Activated CD4-positive, alpha-beta memory T cell treated with anti-CD3 and anti-CD28 coated beads, Interleukin-2, amount 10 ng/mL, durations not matched to agents 7 days and 5 days (primary cell): ENCODE measurements around the gene MAP1S. TPM values are rescaled to one million over a fixed set of nuclear protein-coding genes. Genes with fewer than 3 reads are reported as not detected.

Source experiments
- CTCF ChIA-PET: fragments of 350-600 bp; sonication (Branson Sonifier 250); formaldehyde crosslinking; loops from one replicate; lab custom pipeline; 2021; ENCODE audit warnings: antibody characterized with exemption, inconsistent platforms; lab: Charles Lee
- POLR2A ChIA-PET: fragments of 350-600 bp; sonication (Branson Sonifier 250); formaldehyde crosslinking; loops from one replicate; lab custom pipeline; 2021; ENCODE audit warnings: antibody characterized with exemption; lab: Charles Lee
- DNase-seq: peaks from one replicate; pipeline ENCODE4 v3.0.0-alpha.2; 2020
- H3K27ac Mint-ChIP-seq: one replicate; pipeline ENCODE4 v1.8.0; 2021; ENCODE audit warnings: mild to moderate bottlenecking, mixed read lengths
- H3K27me3 Mint-ChIP-seq: one replicate; pipeline ENCODE4 v1.8.0; 2021; ENCODE audit warnings: mixed read lengths
- H3K36me3 Mint-ChIP-seq: one replicate; pipeline ENCODE4 v1.8.0; 2021; ENCODE audit warnings: low read depth, mixed read lengths
- H3K4me1 Mint-ChIP-seq: one replicate; pipeline ENCODE4 v1.8.0; 2021; ENCODE audit warnings: mixed read lengths
- H3K4me3 Mint-ChIP-seq: one replicate; pipeline ENCODE4 v1.8.0; 2021; ENCODE audit warnings: mild to moderate bottlenecking, mixed read lengths
- H3K9me3 Mint-ChIP-seq: one replicate; pipeline ENCODE4 v1.8.0; 2021; ENCODE audit warnings: mixed read lengths
- total RNA-seq, 2 experiments: library from RNA; stranded (reverse); gene quantifications; one replicate each; pipeline ENCODE4 v1.2.3, GENCODE V29; 2021

Gene MAP1S
- total RNA-seq, 2 experiments from 2014 or later, result 66.2 to 76.2 TPM

- H3K36me3 Mint-ChIP-seq, result peaks cover 77% of the 10 kb centered on the region
- no peaks in the 10 kb centered on the region for H3K9me3 Mint-ChIP-seq
- no peaks in the 10 kb centered on the region for H3K27me3 Mint-ChIP-seq
- ChIA-PET CTCF (interaction anchor here (1.9 kb wide), 1 partner anchor 101 kb away, joined by 4 read pairs; no protein-coding TSS in a partner anchor), POLR2A (no interaction called here)
- H3K27ac Mint-ChIP-seq, result no peak overlapping the region
- DNase-seq, result no peak
- H3K4me3 Mint-ChIP-seq, result no peak overlapping the region
- peaks cover 32% of the 10 kb centered on the region for H3K4me1 Mint-ChIP-seq
Observed at GRCh38 chr19:17758515-17758914, 39.2 kb downstream of the MAP1S start.

- Mint-ChIP-seq H3K9me3 (no peaks in the 10 kb centered on the region), H3K36me3 (peaks cover 75% of the 10 kb centered on the region), H3K4me1 (peaks cover 18% of the 10 kb centered on the region), H3K27ac (no peak overlapping the region), H3K27me3 (no peaks in the 10 kb centered on the region), H3K4me3 (no peak overlapping the region)
- CTCF ChIA-PET, result interaction anchor here (0.6 to 1.9 kb wide), 3 partner anchors 14 to 98 kb away, joined by 3 to 4 read pairs (median 3); no protein-coding TSS in a partner anchor
- no peak for DNase-seq
- POLR2A ChIA-PET, result interaction anchor here (1.9 kb wide), 1 partner anchor 10 kb away, joined by 6 read pairs; the partner anchor contains the start of gene FCHO1
Observed at GRCh38 chr19:17761148-17761547, 41.9 kb downstream of the MAP1S start.

GRCh38 chr19:17762505-17763229, 43.4 kb downstream of the MAP1S start:
- no peaks in the 10 kb centered on the region for H3K9me3 Mint-ChIP-seq
- H3K27ac Mint-ChIP-seq, result no peak overlapping the region
- no peak for DNase-seq
- CTCF ChIA-PET, result interaction anchor here (0.7 to 1.5 kb wide), 3 partner anchors 8 to 12 kb away, joined by 3 to 8 read pairs (median 3); no protein-coding TSS in a partner anchor
- H3K36me3 Mint-ChIP-seq, result peaks cover 69% of the 10 kb centered on the region
- no peaks in the 10 kb centered on the region for H3K27me3 Mint-ChIP-seq
- H3K4me1 Mint-ChIP-seq, result peaks cover 14% of the 10 kb centered on the region
- no peak overlapping the region for H3K4me3 Mint-ChIP-seq
- POLR2A ChIA-PET, result interaction anchor here (0.6 to 1.2 kb wide), 3 partner anchors 12 to 157 kb away, joined by 3 to 4 read pairs (median 3); partner anchors contain the start of gene FCHO1

GRCh38 chr19:17764348-17764747, 45.1 kb downstream of the MAP1S start:
- H3K36me3 Mint-ChIP-seq, result peaks cover 63% of the 10 kb centered on the region
- peaks cover 9% of the 10 kb centered on the region for H3K4me1 Mint-ChIP-seq
- ChIA-PET CTCF (interaction anchor here (0.8 kb wide), 1 partner anchor 86 kb away, joined by 3 read pairs; no protein-coding TSS in a partner anchor), POLR2A (no interaction called here)
- DNase-seq, result no peak
- no peaks in the 10 kb centered on the region for H3K9me3 Mint-ChIP-seq
- H3K27ac Mint-ChIP-seq, result no peak overlapping the region
- H3K4me3 Mint-ChIP-seq, result no peak overlapping the region
- no peaks in the 10 kb centered on the region for H3K27me3 Mint-ChIP-seq

- Mint-ChIP-seq H3K27ac (peak overlapping the region; percentile 35), H3K4me3 (no peak overlapping the region), H3K4me1 (peaks cover 8% of the 10 kb centered on the region), H3K36me3 (peaks cover 60% of the 10 kb centered on the region), H3K27me3 (no peaks in the 10 kb centered on the region), H3K9me3 (no peaks in the 10 kb centered on the region)
- no peak for DNase-seq
- CTCF ChIA-PET, result interaction anchor here (2.2 kb wide), 1 partner anchor 12 kb away, joined by 8 read pairs; no protein-coding TSS in a partner anchor
- POLR2A ChIA-PET, result no interaction called here
Observed at GRCh38 chr19:17765069-17765618, 45.9 kb downstream of the MAP1S start.

GRCh38 chr19:17766543-17767131, 47.4 kb downstream of the MAP1S start:
- Mint-ChIP-seq H3K9me3 (no peaks in the 10 kb centered on the region), H3K4me1 (peaks cover 8% of the 10 kb centered on the region), H3K4me3 (no peak overlapping the region), H3K36me3 (peaks cover 54% of the 10 kb centered on the region), H3K27ac (no peak overlapping the region), H3K27me3 (no peaks in the 10 kb centered on the region)
- POLR2A ChIA-PET, result interaction anchor here (1.0 to 1.3 kb wide), 2 partner anchors 12 to 19 kb away, joined by 3 to 4 read pairs; no protein-coding TSS in a partner anchor
- DNase-seq, result no peak
- CTCF ChIA-PET, result interaction anchor here (0.8 to 2.2 kb wide), 13 partner anchors 8 to 340 kb away, joined by 3 to 11 read pairs (median 3); partner anchors contain the start of genes CCDC124, FCHO1, MAP1S and RPL18A

GRCh38 chr19:17767559-17767958, 48.3 kb downstream of the MAP1S start:
- Mint-ChIP-seq H3K9me3 (no peaks in the 10 kb centered on the region), H3K27me3 (no peaks in the 10 kb centered on the region), H3K36me3 (peaks cover 56% of the 10 kb centered on the region), H3K4me3 (no peak overlapping the region), H3K27ac (no peak overlapping the region), H3K4me1 (peaks cover 8% of the 10 kb centered on the region)
- ChIA-PET POLR2A (interaction anchor here (0.7 to 1.2 kb wide), 2 partner anchors 9 to 12 kb away, joined by 3 read pairs; no protein-coding TSS in a partner anchor), CTCF (interaction anchor here (0.6 to 2.2 kb wide), 6 partner anchors 15 to 154 kb away, joined by 3 to 11 read pairs (median 4); no protein-coding TSS in a partner anchor)
- DNase-seq, result no peak

GRCh38 chr19:17770613-17771012, 51.3 kb downstream of the MAP1S start:
- CTCF ChIA-PET, result interaction anchor here (1.1 kb wide), 1 partner anchor 89 kb away, joined by 3 read pairs; the partner anchor contains the start of gene RPL18A
- H3K27ac Mint-ChIP-seq, result no peak overlapping the region

GRCh38 chr19:17772172-17772571, 52.9 kb downstream of the MAP1S start:
- H3K27me3 Mint-ChIP-seq, result no peaks in the 10 kb centered on the region
- no peaks in the 10 kb centered on the region for H3K9me3 Mint-ChIP-seq
- peak overlapping the region; percentile 55 for H3K27ac Mint-ChIP-seq
- peaks cover 55% of the 10 kb centered on the region for H3K36me3 Mint-ChIP-seq
- no peak for DNase-seq
- no peak overlapping the region for H3K4me3 Mint-ChIP-seq
- ChIA-PET POLR2A (no interaction called here), CTCF (interaction anchor here (1.0 kb wide), 1 partner anchor 9 kb away, joined by 8 read pairs; no protein-coding TSS in a partner anchor)
- H3K4me1 Mint-ChIP-seq, result peaks cover 9% of the 10 kb centered on the region

More at GRCh38 chr19:17770613-17771012, 51.3 kb downstream of the MAP1S start:
- Mint-ChIP-seq H3K36me3 (peaks cover 51% of the 10 kb centered on the region), H3K4me1 (peaks cover 3% of the 10 kb centered on the region), H3K9me3 (no peaks in the 10 kb centered on the region), H3K27me3 (no peaks in the 10 kb centered on the region), H3K4me3 (no peak overlapping the region)
- POLR2A ChIA-PET, result no interaction called here
- DNase-seq, result no peak

GRCh38 chr19:17775245-17775927, 56.1 kb downstream of the MAP1S start:
- POLR2A ChIA-PET, result no interaction called here
- peak; percentile 42 for DNase-seq
- Mint-ChIP-seq H3K4me1 (peaks cover 18% of the 10 kb centered on the region), H3K4me3 (no peak overlapping the region), H3K9me3 (no peaks in the 10 kb centered on the region), H3K36me3 (peaks cover 55% of the 10 kb centered on the region), H3K27ac (peak overlapping the region; percentile 66), H3K27me3 (no peaks in the 10 kb centered on the region)
- CTCF ChIA-PET, result interaction anchor here (0.7 to 1.6 kb wide), 13 partner anchors 9 to 82 kb away, joined by 3 to 14 read pairs (median 3); partner anchors contain the start of gene FCHO1

GRCh38 chr19:17775991-17776803, 56.9 kb downstream of the MAP1S start:
- Mint-ChIP-seq H3K9me3 (no peaks in the 10 kb centered on the region), H3K27me3 (no peaks in the 10 kb centered on the region), H3K36me3 (peaks cover 51% of the 10 kb centered on the region), H3K4me3 (no peak overlapping the region), H3K4me1 (peaks cover 18% of the 10 kb centered on the region), H3K27ac (no peak overlapping the region)
- DNase-seq, result no peak
- ChIA-PET CTCF (interaction anchor here (1.0 to 1.4 kb wide), 3 partner anchors 73 to 157 kb away, joined by 3 to 6 read pairs (median 3); partner anchors contain the start of gene CCDC124), POLR2A (interaction anchor here (1.4 kb wide), 1 partner anchor 9 kb away, joined by 3 read pairs; no protein-coding TSS in a partner anchor)
